Measurements from ENCODE around the gene FNDC7.

FNDC7 gene

GRCh38 chr1:108719656-108720435 lies 7.1 kb downstream of the FNDC7 start:
- TF ChIP-seq, protein P1, sequence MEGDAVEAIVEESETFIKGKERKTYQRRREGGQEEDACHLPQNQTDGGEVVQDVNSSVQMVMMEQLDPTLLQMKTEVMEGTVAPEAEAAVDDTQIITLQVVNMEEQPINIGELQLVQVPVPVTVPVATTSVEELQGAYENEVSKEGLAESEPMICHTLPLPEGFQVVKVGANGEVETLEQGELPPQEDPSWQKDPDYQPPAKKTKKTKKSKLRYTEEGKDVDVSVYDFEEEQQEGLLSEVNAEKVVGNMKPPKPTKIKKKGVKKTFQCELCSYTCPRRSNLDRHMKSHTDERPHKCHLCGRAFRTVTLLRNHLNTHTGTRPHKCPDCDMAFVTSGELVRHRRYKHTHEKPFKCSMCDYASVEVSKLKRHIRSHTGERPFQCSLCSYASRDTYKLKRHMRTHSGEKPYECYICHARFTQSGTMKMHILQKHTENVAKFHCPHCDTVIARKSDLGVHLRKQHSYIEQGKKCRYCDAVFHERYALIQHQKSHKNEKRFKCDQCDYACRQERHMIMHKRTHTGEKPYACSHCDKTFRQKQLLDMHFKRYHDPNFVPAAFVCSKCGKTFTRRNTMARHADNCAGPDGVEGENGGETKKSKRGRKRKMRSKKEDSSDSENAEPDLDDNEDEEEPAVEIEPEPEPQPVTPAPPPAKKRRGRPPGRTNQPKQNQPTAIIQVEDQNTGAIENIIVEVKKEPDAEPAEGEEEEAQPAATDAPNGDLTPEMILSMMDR (IDR thresholded peaks at IDR 0.05): no peak

- TF ChIP-seq, protein P1 (IDR thresholded peaks at IDR 0.05): no peak
Measured at GRCh38 chr1:108722292-108722691, 9.6 kb downstream of the FNDC7 start.

GRCh38 chr1:108725906-108726305 lies 13.2 kb downstream of the FNDC7 start:
- TF ChIP-seq, protein P1 (IDR thresholded peaks at IDR 0.05): no peak

DNA sequence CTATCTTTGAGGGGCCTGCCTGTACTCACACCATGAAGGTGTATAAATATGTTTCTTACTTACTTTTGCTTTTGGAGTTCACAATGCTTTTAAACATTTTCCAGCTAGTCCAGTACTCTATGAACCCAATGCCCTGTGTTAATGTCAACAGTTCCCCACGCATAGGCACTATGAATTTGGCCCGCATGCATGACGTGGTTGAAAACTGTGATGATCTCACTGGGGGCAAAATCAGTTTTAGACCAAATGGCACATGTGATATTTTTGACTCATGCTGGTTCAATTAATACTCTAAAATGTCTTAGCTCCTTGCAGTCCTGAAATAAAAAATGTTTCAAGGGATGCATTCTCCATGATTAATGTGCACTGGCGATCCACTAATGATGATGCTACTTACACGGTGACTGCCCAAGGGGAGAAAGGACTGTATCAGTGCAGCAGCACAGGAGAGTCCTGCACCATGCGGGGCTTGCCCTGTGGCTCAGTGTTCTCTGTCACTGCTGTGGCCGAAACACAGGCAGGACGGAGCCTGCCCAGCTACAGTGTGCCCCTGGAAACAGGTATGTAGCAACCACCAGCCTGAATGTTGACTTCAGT lies 15.7 kb downstream of the FNDC7 start:
- TF ChIP-seq, protein P1 (IDR thresholded peaks at IDR 0.05): no peak

GRCh38 chr1:108729481-108729880 lies 16.8 kb downstream of the FNDC7 start:
- TF ChIP-seq, protein P1 (IDR thresholded peaks at IDR 0.05): no peak

GRCh38 chr1:108732398-108732797 lies 19.7 kb downstream of the FNDC7 start:
- TF ChIP-seq, protein P1 (IDR thresholded peaks at IDR 0.05): no peak

DNA sequence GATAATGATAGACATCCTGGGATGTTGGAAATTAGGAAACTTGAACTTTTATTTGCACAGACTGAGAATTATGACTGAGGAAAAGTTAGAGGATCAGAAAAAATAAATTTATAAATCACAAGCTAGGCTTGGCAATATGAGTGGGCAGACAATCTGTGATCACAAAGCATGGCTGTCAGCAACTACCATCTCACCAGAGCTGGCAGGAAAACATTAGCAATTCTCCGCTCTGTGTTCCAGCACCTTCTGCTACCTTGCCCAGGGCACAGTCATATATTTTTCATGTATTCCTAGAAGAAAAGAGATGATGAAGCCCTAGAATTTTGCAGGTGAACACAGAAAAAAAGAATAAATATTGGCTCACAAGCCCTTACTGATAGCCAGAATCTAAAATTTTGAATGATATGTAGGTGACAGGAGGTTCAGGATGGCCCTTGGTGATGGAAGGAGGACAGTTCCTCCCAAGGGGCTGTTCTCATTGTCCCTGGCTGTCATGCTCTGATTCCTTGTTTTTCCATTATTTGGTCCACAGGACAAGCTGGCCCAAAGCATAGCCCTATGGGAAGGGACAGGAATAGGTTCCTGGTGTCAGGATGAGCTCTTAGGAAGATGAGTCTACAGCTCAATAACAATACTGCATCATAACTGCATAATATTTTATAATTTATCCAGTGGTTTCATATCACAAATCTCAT lies 21.6 kb downstream of the FNDC7 start:
- TF ChIP-seq, protein P1 (IDR thresholded peaks at IDR 0.05): no peak
